HPDE6-E6E7 (cell line): ENCODE data around the gene ZNRF4.

Source experiments
- DNase-seq: peaks from one replicate; pipeline ENCODE4 v3.0.0; 2011; ENCODE audit warnings: missing footprints; ENCODE audit errors: extremely low spot score

The ZNRF4 gene

DNA sequence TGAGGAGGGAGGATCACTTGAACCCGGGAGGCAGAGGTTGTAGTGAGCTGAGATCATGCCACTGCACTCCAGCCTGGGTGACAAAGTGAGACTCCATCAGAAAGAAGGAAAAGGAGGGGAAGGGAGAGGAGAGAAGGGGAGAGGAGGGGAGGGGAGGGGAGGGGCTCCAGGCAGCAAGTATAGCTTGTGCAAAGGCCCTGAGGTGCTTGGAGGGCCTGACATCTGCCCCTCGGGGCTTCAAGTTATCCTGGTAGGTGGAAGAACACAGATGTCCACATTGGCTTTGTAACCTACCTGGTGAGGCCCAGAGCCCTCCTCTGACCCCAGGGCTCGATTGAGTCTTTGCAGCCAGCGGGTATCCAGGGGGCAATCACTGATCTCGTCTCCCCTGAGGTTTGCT, 11.5 kb upstream of the ZNRF4 start:
- DNase-seq, result no peak

DNA sequence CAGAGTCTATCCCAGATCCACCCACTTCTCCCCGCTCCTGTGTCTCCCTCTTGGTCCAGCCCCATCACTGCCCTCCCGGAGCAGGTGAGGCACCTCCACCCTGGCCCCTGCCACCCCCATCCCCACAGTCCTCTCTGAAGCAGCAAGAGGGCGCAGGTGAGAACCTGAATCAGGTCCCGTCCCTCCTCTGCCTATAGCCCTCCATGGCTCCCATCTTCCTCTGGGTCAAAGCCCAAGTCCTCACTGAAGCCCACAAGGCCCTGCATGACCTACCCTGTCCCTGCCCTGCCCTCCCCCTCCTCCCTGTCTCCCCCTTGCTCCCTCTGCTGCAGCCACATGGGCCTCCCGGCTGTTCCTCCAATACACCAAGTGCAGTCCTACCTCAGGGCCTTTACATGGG, 10.8 kb upstream of the ZNRF4 start:
- no peak for DNase-seq

DNA sequence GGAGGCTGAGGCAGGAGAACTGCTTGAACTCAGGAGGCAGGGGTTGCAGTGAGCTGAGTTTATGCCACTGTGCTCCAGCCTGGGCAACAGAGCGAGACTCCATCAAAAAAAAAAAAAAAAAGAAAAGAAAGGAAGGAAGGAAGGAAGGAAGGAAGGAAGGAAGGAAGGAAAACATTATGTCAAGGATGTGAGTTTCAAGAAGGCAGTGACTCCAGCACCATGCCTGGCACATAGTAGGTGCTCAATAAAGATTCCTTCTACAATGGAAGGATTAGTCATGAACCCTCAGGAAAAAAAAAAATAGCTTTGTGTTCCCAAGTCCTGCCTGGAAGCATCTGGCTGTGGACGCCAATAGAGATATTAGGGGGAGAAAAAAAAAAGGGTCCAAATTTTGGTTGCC, 10.1 kb upstream of the ZNRF4 start:
- DNase-seq, result no peak

DNA sequence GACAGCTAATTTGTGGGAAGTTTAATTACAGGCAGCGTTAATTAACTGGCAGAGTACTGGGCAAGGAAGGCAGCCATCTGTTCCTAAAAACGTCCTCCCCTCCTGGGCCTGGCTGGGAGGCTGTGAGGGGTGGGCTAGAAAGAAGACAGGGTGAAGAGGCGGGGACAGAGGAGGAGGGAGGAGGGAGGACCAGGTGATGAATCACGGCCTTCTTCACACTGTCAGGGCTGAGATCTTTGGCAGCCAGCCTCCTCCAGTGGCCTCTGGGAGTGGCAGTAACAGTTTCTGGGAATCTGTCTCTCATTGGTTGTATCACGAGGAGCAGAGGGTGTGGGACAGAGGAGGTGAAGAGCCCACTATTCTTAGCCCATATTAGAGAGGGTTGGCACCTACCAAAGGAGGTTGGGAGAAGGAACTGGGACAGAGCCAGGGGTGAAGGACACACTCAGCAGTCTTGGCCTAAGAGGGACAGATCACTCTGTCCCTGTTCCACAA, 9.6 kb upstream of the ZNRF4 start:
- DNase-seq, result no peak

DNA sequence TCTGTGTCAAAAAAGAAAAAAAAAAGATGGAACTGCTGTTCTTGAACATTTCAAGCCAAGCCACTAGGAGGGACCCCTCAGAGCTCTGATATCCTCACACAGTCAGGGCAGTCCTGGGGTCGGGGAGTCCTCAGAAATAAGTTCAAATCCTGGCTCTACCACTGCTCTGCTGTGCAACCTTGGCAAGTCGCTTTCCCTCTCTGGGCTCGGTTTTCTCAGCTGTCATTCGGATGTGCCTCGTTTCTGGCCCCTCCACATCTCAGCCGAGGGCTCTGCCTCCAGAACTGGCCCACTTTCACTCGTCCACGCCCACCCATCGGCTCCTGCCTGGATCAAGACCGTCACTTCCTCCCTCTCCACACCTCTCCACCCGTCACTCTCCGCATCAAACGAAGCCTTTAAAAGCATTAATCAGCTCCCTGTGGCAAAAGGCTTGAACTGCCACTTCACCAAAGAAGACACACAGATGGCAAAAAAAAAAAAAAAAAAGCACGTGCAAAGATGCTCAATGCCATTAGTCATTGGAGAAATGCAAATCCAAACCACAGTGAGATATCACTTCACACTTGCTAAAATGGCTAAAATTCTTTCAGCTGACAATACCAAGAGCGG, 7.4 kb upstream of the ZNRF4 start:
- no peak for DNase-seq

DNA sequence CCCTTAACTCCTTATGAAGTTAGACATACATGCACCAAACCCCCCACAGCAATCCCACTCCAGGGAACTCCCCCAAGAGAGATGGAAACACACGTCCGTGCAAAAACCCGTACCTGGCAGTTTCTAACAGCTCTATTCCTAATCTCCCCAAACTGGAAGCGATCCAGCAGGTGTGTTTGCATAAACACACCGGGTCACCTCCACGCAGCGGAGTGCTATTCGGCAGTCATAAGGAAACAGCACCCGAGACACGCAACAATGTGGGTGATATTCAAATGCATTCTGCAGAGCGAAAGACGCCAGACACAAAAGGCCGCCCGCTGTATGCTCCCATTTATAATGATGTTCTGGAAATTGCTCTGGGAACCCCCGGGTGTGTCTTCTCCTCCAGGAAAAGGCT, 6.8 kb upstream of the ZNRF4 start:
- DNase-seq, result no peak

DNA sequence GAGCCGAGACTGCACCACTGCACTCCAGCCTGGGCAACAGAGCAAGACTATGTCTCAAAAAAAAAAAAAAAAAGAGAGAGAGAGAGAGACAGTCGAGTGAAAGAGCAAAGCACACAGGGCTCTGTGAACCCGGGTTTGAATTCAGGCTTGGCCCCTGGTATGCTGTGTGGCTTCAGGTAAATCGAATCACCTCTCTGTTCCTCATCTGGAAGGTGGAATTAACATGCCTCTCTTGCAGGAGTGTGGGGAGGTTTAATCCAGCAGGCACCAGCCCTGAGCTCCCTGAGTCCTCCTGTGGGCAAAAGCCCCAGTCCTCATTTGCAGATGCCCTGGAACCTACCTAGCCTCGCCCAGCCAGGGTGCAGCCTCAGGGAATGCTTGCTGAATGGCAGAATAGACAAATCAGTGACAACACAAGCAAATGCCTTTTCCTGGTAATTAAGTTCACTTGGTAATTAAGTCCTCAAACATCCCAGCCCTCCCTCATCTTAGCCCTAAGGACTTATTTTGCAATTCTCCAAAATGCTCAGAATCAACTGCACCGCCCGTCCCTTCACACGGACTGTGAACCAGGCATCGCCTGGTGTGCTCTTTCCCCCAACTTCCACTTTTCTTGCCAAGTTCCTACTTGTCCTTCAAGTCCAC, 4.6 kb upstream of the ZNRF4 start:
- DNase-seq, result no peak

DNA sequence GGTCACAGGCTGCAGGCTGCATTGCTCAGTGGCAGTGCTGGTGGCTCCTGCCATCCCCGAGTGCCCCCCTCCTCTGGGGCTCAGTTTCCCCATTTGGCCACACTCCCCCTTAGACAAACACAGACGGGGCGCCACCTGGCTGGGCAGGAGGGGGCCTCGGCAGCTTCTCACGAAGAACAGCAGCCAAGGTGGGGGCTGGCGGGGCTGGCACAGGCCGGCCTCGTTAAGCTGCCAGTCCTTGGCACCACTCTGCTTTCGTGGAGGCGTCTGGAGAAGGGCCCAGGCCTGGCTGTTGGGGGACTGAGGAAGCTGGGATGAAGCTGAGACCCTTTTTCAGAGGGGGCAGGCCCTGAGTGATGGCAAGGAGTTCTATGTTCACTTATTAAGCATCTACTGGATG, 3.7 kb upstream of the ZNRF4 start:
- DNase-seq, result no peak

DNA sequence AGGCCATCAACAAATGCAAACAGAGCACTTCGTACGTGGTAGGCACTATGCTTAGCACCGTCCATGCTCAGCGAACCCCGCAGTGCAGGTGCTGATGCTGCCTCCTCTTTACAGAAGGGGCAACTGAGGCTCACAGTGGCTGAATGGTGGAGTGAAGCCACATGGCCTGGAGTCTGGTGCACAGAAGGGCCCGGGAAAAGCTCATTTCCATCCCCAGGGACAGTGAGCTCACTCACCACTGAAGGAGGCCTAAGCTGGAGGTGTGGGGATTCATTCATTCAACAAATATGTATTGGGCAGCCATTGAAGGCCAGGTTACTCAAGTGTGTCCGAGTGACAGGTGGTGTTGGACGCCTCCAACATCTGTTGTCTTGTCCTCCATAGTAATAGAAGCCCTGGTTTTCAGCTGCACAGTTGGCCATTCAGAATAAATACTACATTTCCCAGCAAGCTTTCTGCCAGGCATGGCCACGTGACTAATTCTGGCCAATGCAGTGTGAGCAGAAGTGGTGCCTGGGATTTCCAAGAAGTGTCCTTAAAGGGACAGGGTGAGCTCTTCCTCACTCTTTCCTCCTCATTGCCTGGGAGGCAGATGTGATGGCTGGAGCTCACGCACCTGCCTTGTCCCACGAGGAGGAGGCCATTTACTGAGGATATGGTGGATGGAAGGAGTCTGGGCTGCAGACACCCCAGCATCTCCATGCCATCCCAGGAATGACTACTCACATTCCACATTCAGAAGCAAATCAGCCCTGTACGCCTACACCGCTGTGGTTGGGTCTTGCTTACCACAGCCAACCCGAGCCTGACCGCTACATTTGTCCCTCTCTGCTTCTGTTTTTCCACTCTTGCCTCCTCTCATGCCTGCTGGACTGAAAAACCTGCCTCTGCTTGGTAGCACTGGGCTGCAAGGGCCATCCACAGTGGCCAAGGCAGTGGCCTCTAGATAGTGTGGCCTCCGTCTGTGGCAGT, 2.3 kb upstream of the ZNRF4 start:
- DNase-seq, result no peak

DNA sequence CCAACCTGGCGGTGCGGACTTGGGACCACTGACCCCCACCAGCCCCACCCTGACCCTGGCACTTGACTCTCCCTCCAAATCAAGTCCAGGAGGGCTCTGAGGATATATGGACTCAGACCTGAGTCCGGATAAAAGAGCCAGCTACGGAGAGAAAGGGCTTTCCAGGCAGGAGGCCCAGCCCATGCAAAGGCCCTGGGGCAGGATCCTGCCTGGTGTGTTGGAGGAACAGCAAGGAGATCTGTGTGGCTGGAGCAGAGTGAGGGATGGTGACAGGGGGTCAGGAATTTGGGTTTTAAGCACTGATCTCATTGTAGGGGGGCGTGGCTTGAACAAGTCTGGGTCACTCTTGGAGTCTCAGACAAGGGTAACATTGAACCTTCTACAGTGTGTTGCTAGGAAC, 474 bp upstream of the ZNRF4 start:
- no peak for DNase-seq

DNA sequence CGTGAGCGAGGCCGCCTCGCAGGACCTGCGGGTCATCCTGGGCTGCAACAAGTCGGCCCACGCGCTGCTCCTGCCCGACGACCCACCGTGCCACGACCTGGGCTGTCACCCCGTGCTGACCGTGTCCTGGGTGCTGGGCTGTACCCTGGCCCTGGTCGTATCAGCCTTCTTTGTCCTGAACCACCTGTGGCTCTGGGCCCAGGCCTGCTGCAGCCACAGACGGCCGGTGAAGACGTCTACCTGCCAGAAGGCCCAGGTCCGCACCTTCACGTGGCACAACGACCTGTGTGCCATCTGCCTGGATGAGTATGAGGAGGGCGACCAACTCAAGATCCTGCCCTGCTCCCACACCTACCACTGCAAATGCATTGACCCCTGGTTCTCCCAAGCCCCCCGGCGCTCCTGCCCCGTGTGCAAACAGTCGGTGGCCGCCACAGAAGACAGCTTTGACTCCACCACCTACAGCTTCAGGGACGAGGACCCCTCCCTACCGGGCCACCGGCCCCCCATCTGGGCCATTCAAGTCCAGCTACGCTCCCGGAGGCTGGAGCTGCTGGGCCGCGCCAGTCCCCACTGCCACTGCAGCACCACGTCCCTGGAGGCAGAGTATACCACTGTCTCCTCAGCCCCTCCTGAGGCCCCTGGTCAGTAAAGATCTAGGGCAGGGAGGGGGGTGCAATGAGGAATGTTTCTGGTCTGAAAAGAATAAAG, 1.1 kb downstream of the ZNRF4 start:
- DNase-seq, result no peak

DNA sequence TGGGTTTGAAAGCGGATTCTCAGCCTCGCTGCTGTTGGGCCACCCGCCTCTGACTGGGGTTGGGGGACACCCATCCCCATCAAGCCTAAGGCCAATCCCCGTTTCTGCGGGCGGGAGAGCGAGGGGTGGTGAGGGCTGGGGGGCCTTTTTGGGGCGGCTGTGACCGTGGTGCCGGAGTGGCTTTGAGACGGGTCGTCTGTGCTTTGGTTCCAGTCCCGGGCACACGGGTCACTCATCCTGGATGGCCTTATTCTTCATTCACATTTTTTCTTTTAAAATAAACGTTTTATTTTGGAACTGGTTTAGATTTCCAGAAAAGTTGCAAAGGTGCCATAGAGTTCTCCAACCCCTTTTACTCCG, 1.6 kb downstream of the ZNRF4 start:
- DNase-seq, result no peak

DNA sequence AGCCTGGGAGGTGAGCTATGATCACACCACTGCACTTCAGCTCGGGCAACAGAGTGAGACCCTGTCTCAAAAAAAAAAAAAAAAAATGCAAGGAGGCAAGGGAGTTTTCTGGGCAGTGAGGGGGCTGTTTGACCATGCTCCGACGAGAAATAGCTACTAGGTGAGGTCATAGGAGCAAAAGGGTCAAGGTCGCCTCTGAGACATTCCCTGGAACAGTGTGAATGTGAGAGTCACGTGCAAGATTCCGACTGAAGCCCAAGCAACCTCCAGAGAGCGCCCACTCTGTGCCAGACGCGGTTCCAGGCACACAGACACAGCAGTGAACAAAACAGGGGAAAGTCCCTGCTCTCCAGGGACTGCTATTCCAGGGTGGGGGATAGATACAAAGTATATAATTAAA, 2.5 kb downstream of the ZNRF4 start:
- DNase-seq, result no peak

DNA sequence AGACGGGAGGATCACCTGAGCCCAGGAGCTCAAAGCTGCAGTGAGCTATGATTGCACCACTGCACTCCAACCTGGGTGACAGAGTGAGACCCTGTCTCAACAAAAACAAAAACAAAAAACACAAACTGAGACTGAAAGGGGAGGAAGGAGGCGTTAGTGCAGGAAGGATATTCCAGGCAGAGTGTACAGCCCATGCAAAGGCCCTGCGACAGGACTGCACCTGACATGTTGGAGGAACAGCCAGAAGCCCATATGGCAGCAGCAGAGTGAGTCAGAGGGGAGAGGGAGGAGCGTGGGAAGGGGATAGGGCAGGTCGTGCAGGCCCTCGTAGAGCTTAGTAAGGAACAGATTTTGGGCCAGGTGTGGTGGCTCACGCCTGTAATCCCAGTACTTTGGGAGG, 3.2 kb downstream of the ZNRF4 start:
- DNase-seq, result no peak

DNA sequence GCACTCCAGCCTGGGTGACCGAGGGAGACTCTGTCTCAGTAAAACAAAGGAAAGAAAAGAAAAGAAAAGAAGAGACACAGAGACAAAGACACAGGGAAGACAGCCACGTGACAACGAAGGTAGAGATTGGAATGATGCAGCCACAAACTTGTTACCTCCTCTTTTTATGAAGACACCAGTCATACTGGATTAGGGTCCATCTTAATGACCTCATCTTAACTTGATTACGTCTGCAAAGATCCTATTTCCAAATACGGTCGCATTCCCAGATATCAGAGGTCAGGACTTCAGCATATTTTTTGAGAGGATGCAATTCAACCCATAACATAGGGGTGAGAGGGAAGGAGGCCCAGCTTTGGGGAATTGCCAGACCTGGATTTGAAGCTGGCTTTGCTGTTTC, 4.1 kb downstream of the ZNRF4 start:
- DNase-seq, result no peak

DNA sequence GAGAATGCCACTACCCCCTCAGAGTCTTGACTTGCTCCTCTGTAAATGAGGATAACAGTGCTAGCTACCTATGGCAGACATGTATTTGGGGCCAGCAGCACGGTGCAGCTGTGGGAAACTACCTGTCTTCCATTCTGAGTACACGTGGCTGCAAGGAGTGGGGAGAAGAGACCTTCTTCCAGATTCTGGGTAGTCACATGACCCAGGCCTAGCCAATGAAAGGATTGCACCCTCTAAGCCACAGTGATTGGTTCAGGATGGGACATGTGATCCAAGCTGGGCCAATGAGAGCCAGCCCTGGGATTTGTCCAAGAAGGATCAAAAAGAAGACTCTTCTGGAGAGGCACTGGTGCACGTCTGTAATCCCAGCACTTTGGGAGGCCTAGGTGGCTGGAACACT, 5.5 kb downstream of the ZNRF4 start:
- no peak for DNase-seq

DNA sequence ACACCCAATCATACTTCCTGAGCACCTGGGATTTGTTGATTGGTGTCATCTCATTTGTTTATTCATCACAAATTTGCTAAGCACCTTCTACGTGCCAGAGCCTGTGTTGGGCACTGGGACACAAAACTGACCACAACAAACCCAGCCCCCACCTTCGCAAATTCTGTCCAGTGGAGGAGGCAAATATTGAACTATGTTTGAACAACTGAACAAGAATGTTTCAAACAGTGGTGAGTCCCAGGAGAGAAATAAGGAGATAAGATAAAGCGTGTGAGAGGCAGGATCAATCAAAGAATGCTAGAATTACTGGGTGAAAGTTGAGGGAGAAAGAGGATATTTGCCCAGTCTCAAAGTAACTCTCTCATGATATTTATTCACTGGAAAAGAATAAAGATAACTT, 8.7 kb downstream of the ZNRF4 start:
- no peak for DNase-seq

DNA sequence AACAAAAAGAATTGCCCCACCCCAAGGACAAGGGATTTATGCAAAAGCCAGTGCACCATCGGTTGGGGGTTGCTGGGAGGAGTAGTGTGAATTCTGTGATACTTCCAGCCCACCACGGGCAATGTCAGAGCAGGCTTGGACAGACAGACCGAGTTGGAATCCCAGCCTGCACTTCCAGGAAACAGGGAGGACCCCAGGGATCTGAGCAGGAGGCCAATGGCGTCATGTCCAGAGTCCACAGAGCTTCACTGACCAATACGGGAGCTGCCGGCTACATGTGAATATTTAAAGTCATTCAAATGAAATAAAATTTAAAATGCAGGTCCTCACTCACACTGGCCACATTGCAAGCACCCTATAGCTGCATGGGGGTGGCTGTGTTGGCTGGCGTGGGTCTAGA, 10.9 kb downstream of the ZNRF4 start:
- no peak for DNase-seq

DNA sequence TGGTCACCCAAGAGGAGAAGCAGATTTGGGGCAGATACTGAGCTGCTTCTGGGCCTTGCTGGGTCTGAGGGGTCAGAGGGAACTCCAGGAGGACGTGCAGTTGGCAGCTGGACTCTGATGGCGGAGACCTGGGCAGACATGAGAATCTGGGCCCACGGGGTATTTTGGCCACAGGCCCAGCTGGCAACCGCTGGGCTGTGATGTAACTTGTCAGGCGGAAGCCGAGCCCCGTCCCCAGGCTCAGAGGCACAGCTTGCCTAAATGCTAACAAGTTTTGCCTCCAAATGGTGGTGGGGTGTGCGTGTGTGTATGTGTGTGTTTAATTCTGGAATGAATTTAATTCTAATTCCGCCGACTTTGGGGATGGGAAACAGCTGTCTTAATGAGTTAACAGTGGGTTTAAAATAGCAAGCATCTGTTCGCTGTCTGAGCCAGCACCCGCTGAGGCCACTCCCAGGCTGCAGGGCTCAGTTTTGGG, 11.6 kb downstream of the ZNRF4 start:
- DNase-seq, result no peak

DNA sequence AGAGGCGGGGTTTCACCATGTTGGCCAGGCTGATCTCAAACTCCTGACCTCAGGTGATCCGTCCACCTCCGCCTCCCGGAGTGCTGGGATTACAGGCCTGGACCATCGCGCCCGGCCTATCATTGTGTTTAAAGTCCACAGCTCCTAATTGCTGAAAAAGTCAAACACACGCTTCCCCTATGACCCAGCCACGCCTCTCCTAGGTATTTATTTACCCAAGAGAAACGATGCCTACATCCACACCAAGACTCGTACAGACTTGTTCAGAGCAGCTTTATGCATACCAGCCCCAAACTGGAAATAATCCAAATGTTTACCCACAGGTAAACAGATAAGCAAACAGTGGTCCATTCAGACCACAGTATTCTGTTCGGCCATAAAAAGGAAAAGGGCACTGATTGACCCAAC, 15.1 kb downstream of the ZNRF4 start:
- peak; percentile 72 for DNase-seq

DNA sequence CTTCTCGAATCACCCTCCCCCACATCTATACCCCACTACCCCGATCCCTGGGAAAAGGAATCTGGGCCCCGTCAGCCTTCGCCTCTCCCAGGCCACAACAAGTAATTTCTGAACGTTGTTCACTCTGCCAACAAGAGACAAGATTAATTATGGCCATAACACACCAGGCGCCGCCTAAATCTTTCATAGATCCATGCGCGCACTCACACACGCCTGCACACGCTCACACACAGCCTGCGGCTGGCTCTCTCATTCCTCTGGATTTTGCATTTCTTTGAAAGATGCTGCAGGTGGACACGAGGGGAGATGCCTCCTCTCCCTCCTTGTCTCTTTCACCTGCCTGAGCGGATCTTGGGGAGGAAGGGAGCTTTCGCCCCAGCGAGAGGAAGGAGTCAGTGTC, 17.1 kb downstream of the ZNRF4 start:
- no peak for DNase-seq

DNA sequence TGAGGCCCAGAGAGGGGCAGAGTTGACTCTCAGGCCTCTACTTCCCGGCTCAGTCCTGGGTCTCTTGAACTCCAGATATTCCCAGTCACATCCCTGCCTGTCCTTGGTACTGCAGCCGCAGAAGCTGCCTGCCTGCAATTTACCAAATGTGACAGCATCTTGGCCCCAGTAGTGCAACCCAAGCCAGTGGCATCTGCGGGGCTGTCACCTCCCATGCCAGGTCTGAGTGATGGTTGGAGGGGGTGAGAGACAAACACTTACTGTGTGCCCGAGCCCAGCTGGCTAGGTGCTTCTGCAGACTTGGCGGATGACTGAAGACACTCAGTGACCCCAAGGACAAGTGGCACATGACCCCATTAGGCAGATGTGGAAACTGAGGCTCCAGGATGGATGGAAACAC, 18.4 kb downstream of the ZNRF4 start:
- DNase-seq, result no peak
